Measurements from ENCODE around the gene SCAF1.

The SCAF1 gene

GRCh38 chr19:49643466-49643865 lies 1.5 kb downstream of the SCAF1 start:
- no peak for TF ChIP-seq YY1 (IDR thresholded peaks at IDR 0.05; ENCODE audit: insufficient read depth, insufficient read length)
- no peak for TF ChIP-seq SUZ12 (IDR thresholded peaks at IDR 0.05; ENCODE audit: extremely low read depth, insufficient read depth, insufficient read length)
- TF ChIP-seq ZNF274 (IDR thresholded peaks at IDR 0.05; ENCODE audit: low read depth, low read length): no peak
- no peak overlapping the region for H3K9ac ChIP-seq (ENCODE audit: insufficient read length, low read depth)
- peaks cover 43% of the 10 kb centered on the region for H3K36me3 ChIP-seq (ENCODE audit: insufficient read depth, insufficient read length, low read length)
- no peak overlapping the region for H3K4me3 ChIP-seq (ENCODE audit: insufficient read length, low read depth)
- no peak for DNase-seq (ENCODE audit: low read depth, low spot score)
- H3K9me3 ChIP-seq (ENCODE audit: insufficient read depth, low read length): no peaks in the 10 kb centered on the region
- no peaks in the 10 kb centered on the region for H3K27me3 ChIP-seq (ENCODE audit: insufficient read depth, insufficient read length)
- peaks cover 10% of the 10 kb centered on the region for H3K4me1 ChIP-seq (ENCODE audit: insufficient read depth, insufficient read length)

GRCh38 chr19:49645592-49645991 lies 3.6 kb downstream of the SCAF1 start:
- Histone ChIP-seq H3K4me1 (ENCODE audit: insufficient read depth, insufficient read length) (peaks cover 8% of the 10 kb centered on the region), H3K9me3 (ENCODE audit: insufficient read depth, low read length) (no peaks in the 10 kb centered on the region), H3K9ac (ENCODE audit: insufficient read length, low read depth) (peak overlapping the region; percentile 38), H3K36me3 (ENCODE audit: insufficient read depth, insufficient read length, low read length) (peaks cover 62% of the 10 kb centered on the region), H3K4me3 (ENCODE audit: insufficient read length, low read depth) (no peak overlapping the region), H3K27me3 (ENCODE audit: insufficient read depth, insufficient read length) (no peaks in the 10 kb centered on the region)
- TF ChIP-seq YY1 (IDR thresholded peaks at IDR 0.05; ENCODE audit: insufficient read depth, insufficient read length) (no peak), ZNF274 (IDR thresholded peaks at IDR 0.05; ENCODE audit: low read depth, low read length) (no peak), SUZ12 (IDR thresholded peaks at IDR 0.05; ENCODE audit: extremely low read depth, insufficient read depth, insufficient read length) (no peak)
- no peak for DNase-seq (ENCODE audit: low read depth, low spot score)

- Histone ChIP-seq H3K4me3 (ENCODE audit: insufficient read length, low read depth) (no peak overlapping the region), H3K36me3 (ENCODE audit: insufficient read depth, insufficient read length, low read length) (peaks cover 64% of the 10 kb centered on the region), H3K27me3 (ENCODE audit: insufficient read depth, insufficient read length) (no peaks in the 10 kb centered on the region), H3K9ac (ENCODE audit: insufficient read length, low read depth) (no peak overlapping the region), H3K9me3 (ENCODE audit: insufficient read depth, low read length) (no peaks in the 10 kb centered on the region), H3K4me1 (ENCODE audit: insufficient read depth, insufficient read length) (peaks cover 8% of the 10 kb centered on the region)
- no peak for DNase-seq (ENCODE audit: low read depth, low spot score)
- TF ChIP-seq SUZ12 (IDR thresholded peaks at IDR 0.05; ENCODE audit: extremely low read depth, insufficient read depth, insufficient read length) (no peak), ZNF274 (IDR thresholded peaks at IDR 0.05; ENCODE audit: low read depth, low read length) (no peak), YY1 (IDR thresholded peaks at IDR 0.05; ENCODE audit: insufficient read depth, insufficient read length) (no peak)
Measured at GRCh38 chr19:49645995-49646394, 4.0 kb downstream of the SCAF1 start.

GRCh38 chr19:49646586-49646985 lies 4.6 kb downstream of the SCAF1 start:
- Histone ChIP-seq H3K4me3 (ENCODE audit: insufficient read length, low read depth) (no peak overlapping the region), H3K9me3 (ENCODE audit: insufficient read depth, low read length) (no peaks in the 10 kb centered on the region), H3K27me3 (ENCODE audit: insufficient read depth, insufficient read length) (no peaks in the 10 kb centered on the region), H3K4me1 (ENCODE audit: insufficient read depth, insufficient read length) (peaks cover 8% of the 10 kb centered on the region), H3K9ac (ENCODE audit: insufficient read length, low read depth) (no peak overlapping the region), H3K36me3 (ENCODE audit: insufficient read depth, insufficient read length, low read length) (peaks cover 70% of the 10 kb centered on the region)
- no peak for DNase-seq (ENCODE audit: low read depth, low spot score)
- no peak for TF ChIP-seq ZNF274 (IDR thresholded peaks at IDR 0.05; ENCODE audit: low read depth, low read length)
- no peak for TF ChIP-seq YY1 (IDR thresholded peaks at IDR 0.05; ENCODE audit: insufficient read depth, insufficient read length)
- no peak for TF ChIP-seq SUZ12 (IDR thresholded peaks at IDR 0.05; ENCODE audit: extremely low read depth, insufficient read depth, insufficient read length)

- TF ChIP-seq YY1 (IDR thresholded peaks at IDR 0.05; ENCODE audit: insufficient read depth, insufficient read length) (no peak), ZNF274 (IDR thresholded peaks at IDR 0.05; ENCODE audit: low read depth, low read length) (no peak), SUZ12 (IDR thresholded peaks at IDR 0.05; ENCODE audit: extremely low read depth, insufficient read depth, insufficient read length) (no peak)
- Histone ChIP-seq H3K9ac (ENCODE audit: insufficient read length, low read depth) (no peak overlapping the region), H3K27me3 (ENCODE audit: insufficient read depth, insufficient read length) (no peaks in the 10 kb centered on the region), H3K4me1 (ENCODE audit: insufficient read depth, insufficient read length) (peaks cover 7% of the 10 kb centered on the region), H3K9me3 (ENCODE audit: insufficient read depth, low read length) (no peaks in the 10 kb centered on the region), H3K36me3 (ENCODE audit: insufficient read depth, insufficient read length, low read length) (peaks cover 84% of the 10 kb centered on the region), H3K4me3 (ENCODE audit: insufficient read length, low read depth) (no peak overlapping the region)
- DNase-seq (ENCODE audit: low read depth, low spot score): no peak
Measured at GRCh38 chr19:49651029-49651819, 9.2 kb downstream of the SCAF1 start.

- Histone ChIP-seq H3K36me3 (ENCODE audit: insufficient read depth, insufficient read length, low read length) (peaks cover 84% of the 10 kb centered on the region), H3K4me3 (ENCODE audit: insufficient read length, low read depth) (no peak overlapping the region), H3K27me3 (ENCODE audit: insufficient read depth, insufficient read length) (no peaks in the 10 kb centered on the region), H3K9me3 (ENCODE audit: insufficient read depth, low read length) (no peaks in the 10 kb centered on the region), H3K4me1 (ENCODE audit: insufficient read depth, insufficient read length) (peaks cover 10% of the 10 kb centered on the region), H3K9ac (ENCODE audit: insufficient read length, low read depth) (no peak overlapping the region)
- DNase-seq (ENCODE audit: low read depth, low spot score): no peak
- TF ChIP-seq ZNF274 (IDR thresholded peaks at IDR 0.05; ENCODE audit: low read depth, low read length): no peak
- no peak for TF ChIP-seq YY1 (IDR thresholded peaks at IDR 0.05; ENCODE audit: insufficient read depth, insufficient read length)
Measured at GRCh38 chr19:49651820-49652550, 10.0 kb downstream of the SCAF1 start.

Data from NT2/D1 (cell line).